DMS53 treated with DMSO at 0.1 percent for 48 hours (cell line): ENCODE results near the gene DPEP3.

Experiments
- DNase-seq: peaks from one replicate; lab custom pipeline; 2025; ENCODE audit not compliant: unreplicated experiment; lab: John Stamatoyannopoulos, UW

DPEP3 gene

DNA sequence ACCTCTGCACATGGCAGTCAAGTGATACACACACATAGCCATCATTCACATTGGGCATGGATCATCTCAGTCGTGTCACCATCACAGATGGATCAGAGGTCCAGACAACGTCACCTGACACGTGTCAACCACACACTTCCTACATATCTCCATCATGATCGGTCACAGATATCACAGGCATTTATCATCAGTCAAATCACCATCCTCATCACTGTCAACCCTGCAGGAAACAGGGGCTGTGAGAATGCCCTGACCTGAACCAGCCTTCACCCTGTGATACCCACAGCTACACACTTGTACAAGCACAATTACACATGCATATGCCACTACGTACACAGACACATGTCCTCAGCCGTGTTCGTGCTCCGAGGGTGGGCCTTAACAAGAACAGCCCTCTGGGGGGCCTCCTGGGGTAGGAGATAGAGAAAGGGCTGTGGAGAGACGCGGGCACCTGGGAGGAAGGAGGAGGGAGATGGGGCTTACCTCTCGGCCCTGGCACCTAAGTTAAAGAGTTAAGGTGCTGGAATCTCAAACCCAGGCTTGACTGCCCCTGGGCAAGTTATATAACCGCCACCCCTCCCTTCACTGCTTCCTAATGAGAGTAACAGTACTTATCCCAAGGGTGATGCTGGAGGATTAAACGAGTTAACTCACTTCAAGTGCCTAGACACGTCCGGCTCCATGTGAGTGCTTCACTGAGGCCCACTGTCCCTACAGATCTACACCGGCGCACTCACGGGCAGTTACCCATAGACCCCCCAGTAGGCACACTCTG is 12.9 kb downstream of the DPEP3 start:
- no peak for DNase-seq

DNA sequence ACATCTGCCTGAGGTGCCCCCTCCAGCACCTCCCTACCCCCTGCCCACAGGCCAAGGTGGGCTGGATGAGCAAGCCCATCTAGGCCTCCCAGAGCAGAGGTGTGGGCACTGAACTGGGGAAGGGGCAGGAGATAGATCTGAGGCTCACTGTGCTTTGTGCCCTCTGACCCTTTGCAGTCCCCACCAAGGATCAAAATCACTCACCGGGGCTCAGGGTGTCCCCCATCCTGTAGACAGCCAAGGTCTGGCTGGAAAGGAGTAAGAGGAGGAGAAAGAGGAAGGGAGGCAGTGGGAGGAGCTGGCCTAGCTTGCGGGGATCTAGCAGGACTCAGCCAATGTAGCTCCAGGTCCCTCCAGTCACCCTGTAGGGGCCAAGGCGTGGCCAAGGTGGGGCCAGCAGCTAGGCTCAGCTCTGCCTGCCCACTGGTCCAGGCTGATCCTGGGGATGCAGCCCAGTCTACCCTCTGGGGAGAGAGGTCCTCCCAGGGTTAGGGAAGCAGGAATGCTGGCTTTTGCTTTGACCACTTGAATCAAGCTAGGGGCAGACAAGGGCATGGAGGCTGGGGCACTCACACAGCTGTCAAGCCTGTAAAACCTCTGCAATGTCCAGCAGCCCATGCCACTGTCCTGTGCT is 13.6 kb downstream of the DPEP3 start:
- no peak for DNase-seq

DNA sequence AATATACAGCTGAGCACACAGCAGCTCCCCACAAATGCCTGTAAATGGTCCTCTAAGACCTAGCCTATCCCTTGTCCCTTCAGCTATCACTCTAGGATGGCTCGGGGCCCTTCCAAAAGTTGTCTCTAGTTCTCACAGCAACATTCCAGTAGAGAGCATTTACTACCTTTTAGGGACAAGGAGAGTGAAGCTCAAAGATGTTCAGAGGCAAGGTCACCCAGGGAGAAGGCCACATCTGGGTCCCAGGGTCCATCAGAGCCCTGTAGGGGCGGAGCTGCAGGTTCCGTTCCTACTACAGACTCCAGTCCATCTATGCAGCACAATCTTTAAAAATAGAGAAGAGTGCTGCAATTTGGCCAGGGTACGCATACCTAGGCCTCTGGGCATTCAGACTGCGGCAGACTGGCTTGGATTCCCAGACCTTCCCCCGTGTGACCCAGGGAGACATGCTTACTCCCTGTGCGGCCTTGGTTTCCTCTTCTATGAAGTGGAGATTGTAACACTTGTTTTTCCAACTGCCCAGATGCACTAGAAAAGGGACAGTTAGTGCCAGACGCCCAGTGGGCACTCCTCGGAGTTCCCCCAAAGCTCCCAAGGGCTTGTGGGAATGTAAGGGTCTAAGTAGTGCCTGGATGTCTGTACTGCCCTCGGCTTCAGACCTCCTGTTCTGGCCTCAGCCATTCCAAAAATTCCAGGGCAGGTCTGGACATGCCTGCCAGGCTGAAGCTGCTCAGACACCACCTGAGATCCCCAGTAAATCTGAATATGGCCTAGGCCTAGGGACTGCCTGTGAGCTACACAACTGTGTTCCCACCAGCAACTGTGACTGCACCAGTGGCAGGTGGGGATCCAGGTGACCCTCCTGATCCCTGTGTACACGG is 14.4 kb downstream of the DPEP3 start:
- DNase-seq, result no peak

- DNase-seq, result no peak
Measured at GRCh38 chr16:67964477-67965131, 15.7 kb downstream of the DPEP3 start.

- DNase-seq, result no peak
Measured at GRCh38 chr16:67963662-67964321, 16.5 kb downstream of the DPEP3 start.

DNA sequence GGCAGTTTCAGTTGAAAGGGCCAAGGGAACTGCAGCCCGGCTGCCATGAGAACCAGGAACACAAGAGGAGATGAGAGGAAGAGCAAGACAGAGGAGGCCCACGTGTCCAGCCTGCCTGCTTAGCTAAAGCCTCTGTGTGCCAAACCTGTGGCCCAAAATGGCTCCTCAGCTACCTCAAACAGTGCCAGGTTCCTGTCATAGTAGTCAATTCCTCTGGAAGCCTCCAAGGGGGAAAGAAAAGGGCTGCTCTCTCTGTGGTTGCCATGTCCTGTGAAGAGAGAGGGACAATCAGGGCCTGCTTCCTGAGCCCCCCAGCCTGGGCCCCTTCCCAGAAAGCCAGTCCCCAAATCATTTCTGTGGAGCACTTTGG is 17.0 kb downstream of the DPEP3 start:
- DNase-seq, result no peak

GRCh38 chr16:67962135-67962534 is 18.2 kb downstream of the DPEP3 start:
- no peak for DNase-seq

GRCh38 chr16:67961551-67961957 is 18.7 kb downstream of the DPEP3 start:
- DNase-seq, result peak; percentile 84

- DNase-seq, result no peak
Measured at GRCh38 chr16:67959536-67960329, 20.6 kb downstream of the DPEP3 start.

- DNase-seq, result no peak
Measured at GRCh38 chr16:67957622-67958021, 22.7 kb downstream of the DPEP3 start.

DNA sequence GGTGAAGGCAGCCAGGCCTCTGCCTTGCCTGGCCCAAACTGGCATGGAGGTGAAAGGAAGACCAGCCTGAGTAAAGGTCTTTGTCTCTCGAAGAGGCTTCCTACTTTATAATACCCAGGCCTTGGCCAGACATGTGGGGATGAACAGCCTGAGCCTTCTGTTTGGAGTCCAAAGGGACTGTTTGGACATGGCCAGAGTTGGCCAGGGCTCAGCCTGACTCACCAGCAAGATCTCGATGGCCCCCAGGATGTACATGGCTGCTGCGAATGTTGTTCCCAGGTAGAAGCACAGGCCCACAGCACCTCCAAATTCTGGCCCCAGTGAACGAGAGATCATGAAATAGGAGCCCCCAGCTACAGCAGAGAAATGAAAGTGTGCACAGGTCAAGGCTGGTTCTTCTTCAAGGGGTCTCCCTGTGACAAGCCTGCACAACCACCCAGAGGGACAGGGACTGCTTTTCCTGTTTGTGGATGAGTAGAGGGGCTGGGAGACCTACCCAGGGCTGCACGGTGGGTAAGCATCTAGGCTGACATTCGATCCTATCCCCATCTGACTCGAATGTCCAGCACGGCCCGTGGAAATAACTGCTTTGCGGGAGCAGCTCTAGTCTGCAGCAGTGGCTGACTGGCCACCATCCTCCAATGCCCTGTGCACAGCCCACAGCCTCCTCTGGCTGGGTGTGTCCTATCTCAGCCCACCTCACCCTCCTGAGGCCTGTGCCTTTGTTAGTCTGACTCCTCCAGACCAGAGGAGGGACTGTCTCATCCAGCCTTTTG is 25.7 kb downstream of the DPEP3 start:
- no peak for DNase-seq

DNA sequence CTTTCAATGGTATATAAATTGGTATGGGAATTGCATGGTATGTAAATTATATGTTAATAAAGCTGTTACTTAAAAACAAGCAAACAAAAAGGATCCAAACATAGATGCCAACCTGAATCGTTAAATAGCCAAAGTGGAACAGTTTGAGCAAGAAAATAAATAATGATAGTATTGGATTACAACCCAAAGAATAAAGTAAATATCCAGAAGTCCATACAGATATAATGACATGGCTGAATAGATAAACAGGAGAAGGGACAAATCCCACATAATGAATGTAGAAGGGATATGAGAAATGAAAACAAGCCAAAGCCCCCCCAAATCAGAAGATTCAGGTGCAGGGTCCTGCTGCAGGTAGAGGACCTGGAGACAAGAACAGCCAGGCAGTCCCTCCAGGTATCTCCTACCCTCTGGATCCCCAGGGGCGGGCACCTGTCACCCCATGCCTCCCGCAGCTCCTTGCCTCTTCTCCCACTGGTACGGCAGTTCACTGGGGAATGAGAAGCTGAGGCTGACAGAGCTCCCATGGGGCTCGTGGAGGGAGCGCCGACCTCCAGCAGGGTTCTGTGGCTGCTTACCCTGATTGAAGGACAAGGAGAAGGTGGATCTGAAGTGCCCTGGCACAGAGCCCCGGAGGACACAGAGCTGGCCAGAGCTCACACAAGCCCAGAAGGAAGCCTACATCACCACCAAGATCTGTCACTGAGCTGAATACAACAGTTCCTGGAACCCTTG is 26.5 kb downstream of the DPEP3 start:
- no peak for DNase-seq

DNA sequence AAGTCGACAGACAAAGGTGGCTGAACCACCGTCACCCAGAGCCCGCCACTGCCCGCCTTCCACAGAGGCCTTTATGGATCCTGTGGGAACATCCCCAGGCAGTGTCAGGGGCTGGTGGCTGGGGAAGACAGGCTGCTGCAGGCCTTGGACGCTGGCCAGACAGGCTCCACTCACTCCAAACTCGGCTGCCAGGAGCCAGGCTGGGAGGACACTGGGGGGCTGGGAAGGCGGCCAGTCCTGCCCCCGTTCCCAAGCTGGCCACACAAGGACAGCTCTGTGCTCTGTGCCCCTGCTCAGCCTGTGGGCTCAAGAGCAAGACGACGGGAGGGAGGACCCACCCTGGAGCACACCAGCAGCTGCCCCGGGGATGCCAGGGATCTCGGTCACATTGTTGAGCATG is 28.8 kb downstream of the DPEP3 start:
- DNase-seq, result no peak

DNA sequence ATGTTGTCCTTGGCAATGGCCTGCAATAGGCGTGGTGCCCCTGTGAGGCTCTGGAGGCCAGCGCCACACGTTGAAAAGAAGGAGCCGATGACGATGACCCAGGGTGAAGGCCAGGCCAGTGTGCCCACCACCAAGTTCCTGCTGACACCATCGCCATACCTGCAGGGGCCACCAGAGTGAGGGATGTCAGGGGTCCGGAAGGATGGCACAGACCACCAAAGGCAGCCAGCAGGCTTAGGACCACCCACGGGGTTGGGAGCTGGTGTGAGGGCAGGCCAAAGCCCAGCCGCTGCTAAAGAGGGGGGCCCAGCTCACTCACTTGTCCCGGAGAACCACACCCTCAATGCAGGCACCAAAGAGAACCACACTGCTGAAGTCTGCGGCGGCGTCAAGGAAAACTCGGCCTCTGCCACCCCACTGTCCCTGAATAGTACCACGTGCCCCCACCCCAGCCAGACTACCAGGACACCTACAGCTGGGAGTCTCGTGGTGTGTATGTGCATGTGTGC is 29.9 kb downstream of the DPEP3 start:
- DNase-seq, result no peak

DNA sequence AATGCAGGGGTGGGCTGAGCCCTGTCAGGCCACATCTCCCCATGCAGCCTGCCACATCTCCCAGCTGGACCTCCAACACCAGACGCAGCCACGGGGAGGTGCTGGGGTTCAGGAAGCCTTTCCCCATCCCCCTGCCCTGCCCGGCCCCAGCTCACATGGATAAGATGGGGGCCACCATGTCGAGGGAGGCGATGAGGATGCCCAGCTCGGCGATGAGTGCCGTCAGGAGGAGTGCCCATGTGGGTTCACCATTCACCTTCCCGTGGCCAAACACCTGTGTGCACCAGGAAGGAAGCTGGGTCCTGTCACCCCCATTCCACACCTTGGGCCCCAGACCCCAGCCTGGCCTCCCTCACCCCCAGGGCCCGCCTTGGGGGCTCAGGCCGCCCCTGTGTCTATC is 30.7 kb downstream of the DPEP3 start:
- DNase-seq, result no peak

DNA sequence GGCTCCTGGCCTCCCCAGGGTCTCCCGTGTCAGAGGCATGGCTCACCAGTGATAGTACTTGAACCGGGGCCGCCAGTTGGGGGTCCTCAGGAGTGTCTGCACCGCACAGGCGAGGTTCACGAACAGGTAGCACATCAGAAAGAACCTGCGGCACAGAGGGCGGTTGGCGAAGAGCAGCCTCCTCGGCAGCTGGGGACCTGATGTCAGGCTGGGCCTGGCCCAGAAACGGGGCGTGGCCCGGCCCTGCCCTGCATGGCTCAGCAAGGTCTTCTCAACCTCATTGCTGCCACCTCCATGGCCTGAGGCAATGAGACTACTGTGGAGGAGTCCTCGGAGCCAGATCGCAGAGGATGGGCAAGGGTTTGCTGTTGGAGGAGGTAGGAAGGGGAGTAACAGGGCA is 32.3 kb downstream of the DPEP3 start:
- no peak for DNase-seq

DNA sequence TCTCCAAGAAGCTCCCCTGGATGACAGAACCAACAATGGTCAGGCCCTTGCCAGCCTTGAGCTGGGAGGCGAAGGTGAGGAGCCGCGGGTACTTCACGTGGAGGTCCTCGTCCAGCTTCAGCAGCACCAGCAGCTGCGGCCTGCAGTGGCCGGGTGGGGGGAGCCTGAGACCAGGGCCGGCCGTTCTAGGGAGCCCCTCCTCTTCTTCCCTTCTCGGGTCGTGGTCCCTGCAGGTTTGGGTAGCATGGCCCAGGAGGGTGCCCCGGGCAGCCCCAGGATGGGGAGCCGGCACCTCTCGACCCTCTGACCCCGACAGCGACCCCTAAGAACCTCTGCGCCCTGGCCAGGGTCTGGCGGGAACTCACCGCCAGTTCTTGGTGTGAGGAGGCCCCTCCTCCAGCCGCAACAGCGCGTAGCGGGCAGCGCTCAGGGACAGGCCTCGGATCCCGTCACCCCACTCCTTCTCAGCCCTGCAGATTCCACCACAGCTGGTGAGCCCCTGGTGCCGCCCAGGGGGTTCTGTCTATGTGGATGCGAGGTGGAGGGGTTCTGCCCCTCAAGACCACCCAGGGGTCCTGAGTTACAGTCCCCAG is 33.2 kb downstream of the DPEP3 start:
- DNase-seq, result no peak

- DNase-seq, result no peak
Measured at GRCh38 chr16:67946128-67946569, 34.1 kb downstream of the DPEP3 start.
